Endothelial cell (in vitro differentiated cells): ENCODE measurements around the gene ADAMTS16. TPM values are rescaled to one million over a fixed set of nuclear protein-coding genes. Genes with fewer than 3 reads are reported as not detected.

Experiments
- DNase-seq: peaks from one replicate; pipeline ENCODE4 v3.0.0; 2021; ENCODE audit warnings: low spot score
- H3K27ac Mint-ChIP-seq: one replicate; pipeline ENCODE4 v1.8.0; 2021; ENCODE audit warnings: mixed read lengths, inconsistent platforms; ENCODE audit not compliant: unreplicated experiment
- H3K27me3 Mint-ChIP-seq: one replicate; pipeline ENCODE4 v1.8.0; 2021; ENCODE audit warnings: mild to moderate bottlenecking, moderate library complexity, mixed read lengths, inconsistent platforms; ENCODE audit not compliant: unreplicated experiment
- H3K36me3 Mint-ChIP-seq: one replicate; pipeline ENCODE4 v1.8.0; 2021; ENCODE audit warnings: mild to moderate bottlenecking, low read depth, mixed read lengths, inconsistent platforms; ENCODE audit not compliant: unreplicated experiment
- H3K4me1 Mint-ChIP-seq: one replicate; pipeline ENCODE4 v1.8.0; 2021; ENCODE audit warnings: mild to moderate bottlenecking, mixed read lengths, inconsistent platforms; ENCODE audit not compliant: unreplicated experiment
- H3K4me3 Mint-ChIP-seq: one replicate; pipeline ENCODE4 v1.8.0; 2021; ENCODE audit warnings: mild to moderate bottlenecking, mixed read lengths, inconsistent platforms; ENCODE audit not compliant: unreplicated experiment
- H3K9me3 Mint-ChIP-seq: one replicate; pipeline ENCODE4 v1.8.0; 2021; ENCODE audit warnings: mixed read lengths, inconsistent platforms; ENCODE audit not compliant: unreplicated experiment
- CTCF ChIP-seq: fragments of 200-600 bp; sonication (generic); IDR thresholded peaks from one replicate; pipeline ENCODE4 v1.5.0; 2021; ENCODE audit warnings: antibody characterized with exemption; ENCODE audit not compliant: unreplicated experiment
- long read RNA-seq: library from polyadenylated mRNA; unstranded; transcript quantifications from one replicate; pipeline ENCODE4 v2.0.0, GENCODE V29; 2020; ENCODE audit not compliant: unreplicated experiment
- total RNA-seq: library from RNA; stranded (reverse); fragmentation: NEBNext Ultra II Directional; extraction: Animal tissue kit (Norgen Biotek cat#: 25700); gene quantifications from one replicate; pipeline ENCODE4 v1.2.1, GENCODE V29; 2021; ENCODE audit not compliant: unreplicated experiment

Gene ADAMTS16
- 27.8 TPM for total RNA-seq
- long read RNA-seq, full-length matches to known transcripts = 1 of 5 reads
- long read RNA-seq, partial matches to known transcripts = 2 of 5 reads
- long read RNA-seq, other reads (novel, unspliced or antisense) = 2 of 5 reads

GRCh38 chr5:5139777-5140478 lies at the start of gene ADAMTS16:
ADAMTS16 (plus strand) TSS chr5:5140330; CDS start chr5:5140468, 138 bp downstream.
- Mint-ChIP-seq H3K27ac (peak within 1 kb of the TSS; percentile 12), H3K4me1 (peaks cover 12% of the 10 kb centered on the region), H3K27me3 (peaks cover 15% of the 10 kb centered on the region), H3K36me3 (no peaks in the 10 kb centered on the region), H3K4me3 (peak within 1 kb of the TSS; percentile 90), H3K9me3 (no peaks in the 10 kb centered on the region)
- DNase-seq = peak; percentile 43
- no peak for TF ChIP-seq CTCF

- no peaks in the 10 kb centered on the region for H3K4me1 Mint-ChIP-seq
- H3K4me3 Mint-ChIP-seq = no peak overlapping the region
- no peak overlapping the region for H3K27ac Mint-ChIP-seq
- H3K27me3 Mint-ChIP-seq = peaks cover 2% of the 10 kb centered on the region
- no peaks in the 10 kb centered on the region for H3K36me3 Mint-ChIP-seq
- H3K9me3 Mint-ChIP-seq = no peaks in the 10 kb centered on the region
- DNase-seq = no peak
- TF ChIP-seq CTCF = no peak
Observed at GRCh38 chr5:5092149-5092548, 48.0 kb upstream of the ADAMTS16 start.

- peaks cover 2% of the 10 kb centered on the region for H3K27me3 Mint-ChIP-seq
- no peak overlapping the region for H3K27ac Mint-ChIP-seq
- no peak overlapping the region for H3K4me3 Mint-ChIP-seq
- no peak for DNase-seq
- H3K36me3 Mint-ChIP-seq = no peaks in the 10 kb centered on the region
- H3K4me1 Mint-ChIP-seq = no peaks in the 10 kb centered on the region
- no peak for TF ChIP-seq CTCF
- H3K9me3 Mint-ChIP-seq = no peaks in the 10 kb centered on the region
Observed at GRCh38 chr5:5100635-5101034, 39.5 kb upstream of the ADAMTS16 start.

GRCh38 chr5:5101676-5102075 lies 38.5 kb upstream of the ADAMTS16 start:
- no peaks in the 10 kb centered on the region for H3K4me1 Mint-ChIP-seq
- no peaks in the 10 kb centered on the region for H3K9me3 Mint-ChIP-seq
- no peaks in the 10 kb centered on the region for H3K36me3 Mint-ChIP-seq
- peaks cover 2% of the 10 kb centered on the region for H3K27me3 Mint-ChIP-seq
- no peak for TF ChIP-seq CTCF
- no peak overlapping the region for H3K27ac Mint-ChIP-seq
- no peak for DNase-seq
- no peak overlapping the region for H3K4me3 Mint-ChIP-seq

GRCh38 chr5:5103245-5103644 lies 36.9 kb upstream of the ADAMTS16 start:
- H3K27ac Mint-ChIP-seq = no peak overlapping the region
- peaks cover 2% of the 10 kb centered on the region for H3K27me3 Mint-ChIP-seq

More at GRCh38 chr5:5103245-5103644, 36.9 kb upstream of the ADAMTS16 start:
- Mint-ChIP-seq H3K36me3 (no peaks in the 10 kb centered on the region), H3K4me3 (no peak overlapping the region), H3K4me1 (peaks cover 4% of the 10 kb centered on the region), H3K9me3 (no peaks in the 10 kb centered on the region)
- no peak for TF ChIP-seq CTCF
- DNase-seq = no peak
